ENCODE results near the gene KLHL6. TPM values are rescaled to one million over a fixed set of nuclear protein-coding genes. Genes with fewer than 3 reads are reported as not detected.

KLHL6 gene
- total RNA-seq, 4 donors from 2014 or later = 0.60 to 17.0 (median 2.7) TPM

GRCh38 chr3:183554377-183554776 is 1.1 kb downstream of the KLHL6 start:
- H3K9me3 ChIP-seq = no peaks in the 10 kb centered on the region
- in situ Hi-C loops (cut with MboI; ENCODE audit: low pct_ligation_motif_present in 1 of 4, low pct_unique_long_range_greater_than_20kb in 1 of 4, low sequenced_read_pairs in 3 of 4) = no loop called here
- peaks cover 0 to 5% (median 0%) of the 10 kb centered on the region in 4 donors for H3K4me1 ChIP-seq
- 50 to 61% methylated on average over 1 of the region's 1 CpG for WGBS, 2 donors (ENCODE audit: low coverage in 1 of 2)
- intact Hi-C loops (cut with DNase I; ENCODE audit: low total_unique reads) = no loop called here
- peak overlapping the region; percentile 58 to 75 (median 64) for H3K27ac ChIP-seq
- TF ChIP-seq EP300 (IDR thresholded peaks at IDR 0.05; ENCODE audit: low read depth) (no peak), POLR2A (IDR thresholded peaks at IDR 0.05) (peak; percentile 19), POLR2AphosphoS5 (IDR thresholded peaks at IDR 0.05) (peak in 2 of 3 donors; percentile 10 to 19), CTCF (IDR thresholded peaks at IDR 0.05) (no peak)
- no peaks in the 10 kb centered on the region for H3K36me3 ChIP-seq
- H3K27me3 ChIP-seq = no peaks in the 10 kb centered on the region
- no peak for DNase-seq
- H3K4me3 ChIP-seq = peak overlapping the region in 3 of 4 donors; percentile 6 to 39 (median 11)

DNA sequence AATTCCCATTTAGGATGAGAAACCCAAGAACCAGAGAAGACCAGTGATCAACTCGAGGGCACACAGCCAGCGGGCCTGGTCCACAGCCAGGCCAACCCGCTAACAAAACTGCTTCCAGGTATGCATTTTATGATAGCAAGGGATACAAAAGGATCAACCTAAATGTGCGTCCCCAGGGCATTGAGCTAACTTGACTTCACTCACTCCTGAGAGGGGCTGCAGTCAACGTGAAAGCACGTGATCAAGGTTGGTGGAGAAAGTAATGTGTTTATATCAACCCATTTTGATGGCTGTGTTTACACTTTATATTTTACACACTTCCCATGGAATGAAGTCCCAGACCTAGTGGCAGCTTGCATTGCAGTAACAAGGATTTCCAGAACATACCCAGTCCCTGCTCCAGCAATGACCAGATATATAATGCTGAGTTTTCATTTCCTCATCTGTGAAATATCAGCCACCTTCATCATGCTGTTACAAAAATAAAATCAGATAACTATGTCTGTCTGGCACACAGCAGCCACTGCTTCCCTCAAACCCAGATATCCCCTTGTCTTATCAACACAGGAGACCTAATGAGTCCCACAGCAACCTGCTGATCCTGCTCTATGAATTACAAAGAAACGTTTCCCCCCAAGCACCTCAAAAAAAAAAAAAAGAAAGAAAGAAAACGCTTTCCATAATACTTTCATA is 2.0 kb downstream of the KLHL6 start:
- intact Hi-C loops (cut with DNase I; ENCODE audit: low total_unique reads) = no loop called here
- in situ Hi-C loops (cut with MboI; ENCODE audit: low pct_ligation_motif_present in 1 of 4, low pct_unique_long_range_greater_than_20kb in 1 of 4, low sequenced_read_pairs in 3 of 4) = no loop called here
- H3K36me3 ChIP-seq = no peaks in the 10 kb centered on the region
- H3K27me3 ChIP-seq = no peaks in the 10 kb centered on the region
- DNase-seq = no peak
- no peaks in the 10 kb centered on the region for H3K9me3 ChIP-seq
- TF ChIP-seq CTCF (IDR thresholded peaks at IDR 0.05) (no peak), POLR2AphosphoS5 (IDR thresholded peaks at IDR 0.05) (no peak), POLR2A (IDR thresholded peaks at IDR 0.05) (no peak), EP300 (IDR thresholded peaks at IDR 0.05; ENCODE audit: low read depth) (no peak)
- peaks cover 0 to 5% (median 0%) of the 10 kb centered on the region in 4 donors for H3K4me1 ChIP-seq
- H3K27ac ChIP-seq = peak overlapping the region; percentile 36 to 75 (median 59)
- 50 to 59% methylated on average over 2 to 8 of the region's 8 CpGs for WGBS, 2 donors (ENCODE audit: low coverage in 1 of 2)
- H3K4me3 ChIP-seq = peak overlapping the region in 1 of 4 donors; percentile 39

- Histone ChIP-seq H3K4me1 (peaks cover 0 to 7% (median 2%) of the 10 kb centered on the region in 4 donors), H3K4me3 (no peak overlapping the region), H3K27me3 (no peaks in the 10 kb centered on the region), H3K36me3 (no peaks in the 10 kb centered on the region), H3K9me3 (no peaks in the 10 kb centered on the region), H3K27ac (peak overlapping the region in 1 of 4 donors; percentile 5)
- intact Hi-C loops (cut with DNase I; ENCODE audit: low total_unique reads) = no loop called here
- in situ Hi-C loops (cut with MboI; ENCODE audit: low pct_ligation_motif_present in 1 of 4, low pct_unique_long_range_greater_than_20kb in 1 of 4, low sequenced_read_pairs in 3 of 4) = no loop called here
- TF ChIP-seq POLR2AphosphoS5 (IDR thresholded peaks at IDR 0.05) = no peak
- no peak for TF ChIP-seq POLR2A (IDR thresholded peaks at IDR 0.05)
- TF ChIP-seq CTCF (IDR thresholded peaks at IDR 0.05) = no peak
- no peak for TF ChIP-seq EP300 (IDR thresholded peaks at IDR 0.05; ENCODE audit: low read depth)
- 55 to 71% methylated on average over 6 of the region's 6 CpGs for WGBS, 2 donors (ENCODE audit: low coverage in 1 of 2)
- DNase-seq = no peak
Observed at GRCh38 chr3:183551930-183552329, 3.6 kb downstream of the KLHL6 start.

GRCh38 chr3:183548262-183548769 is 7.2 kb downstream of the KLHL6 start:
- H3K27ac ChIP-seq = no peak overlapping the region
- DNase-seq = no peak

More at GRCh38 chr3:183548262-183548769, 7.2 kb downstream of the KLHL6 start:
- no peaks in the 10 kb centered on the region for H3K27me3 ChIP-seq
- WGBS, 2 donors (ENCODE audit: low coverage in 1 of 2) = 61% methylated on average over 2 of the region's 2 CpGs; no CpG with 5 or more reads in 1 of the 2 donors
- H3K4me3 ChIP-seq = no peak overlapping the region
- H3K36me3 ChIP-seq = no peaks in the 10 kb centered on the region
- in situ Hi-C loops (cut with MboI; ENCODE audit: low pct_ligation_motif_present in 1 of 4, low pct_unique_long_range_greater_than_20kb in 1 of 4, low sequenced_read_pairs in 3 of 4) (no loop called here), intact Hi-C loops (cut with DNase I; ENCODE audit: low total_unique reads) (no loop called here)
- TF ChIP-seq EP300 (IDR thresholded peaks at IDR 0.05; ENCODE audit: low read depth) (no peak), POLR2A (IDR thresholded peaks at IDR 0.05) (no peak), CTCF (IDR thresholded peaks at IDR 0.05) (no peak), POLR2AphosphoS5 (IDR thresholded peaks at IDR 0.05) (no peak)
- H3K9me3 ChIP-seq = no peaks in the 10 kb centered on the region
- H3K4me1 ChIP-seq = peaks cover 0 to 7% (median 2%) of the 10 kb centered on the region in 4 donors
